Jurkat, Clone E6-1 (cell line): Measurements from ENCODE around the gene SZRD1.

Experiments
- DNase-seq: peaks from one replicate; pipeline ENCODE4 v3.0.0-alpha.2; 2011; ENCODE audit warnings: low read depth, low spot score
- H3K4me3 ChIP-seq: 2 replicates; pipeline ENCODE4 v1.5.1; 2011; ENCODE audit warnings: mild to moderate bottlenecking, low read length, control low read depth, moderate library complexity

SZRD1 gene

GRCh38 chr1:16392740-16393569 is 25.9 kb downstream of the SZRD1 start:
- no peak overlapping the region for H3K4me3 ChIP-seq
- DNase-seq = no peak

GRCh38 chr1:16393570-16394521 is 26.8 kb downstream of the SZRD1 start:
- H3K4me3 ChIP-seq = no peak overlapping the region
- DNase-seq = no peak

- H3K4me3 ChIP-seq = no peak overlapping the region
- no peak for DNase-seq
Measured at GRCh38 chr1:16394977-16395376, 27.9 kb downstream of the SZRD1 start.

- H3K4me3 ChIP-seq = no peak overlapping the region
- no peak for DNase-seq
Measured at GRCh38 chr1:16396591-16396990, 29.5 kb downstream of the SZRD1 start.

- no peak for DNase-seq
Measured at GRCh38 chr1:16397120-16397519, 30.1 kb downstream of the SZRD1 start.

GRCh38 chr1:16398371-16398953 is 31.4 kb downstream of the SZRD1 start:
- H3K4me3 ChIP-seq = no peak overlapping the region
- no peak for DNase-seq

More at GRCh38 chr1:16397120-16397519, 30.1 kb downstream of the SZRD1 start:
- H3K4me3 ChIP-seq = no peak overlapping the region

- no peak for DNase-seq
- H3K4me3 ChIP-seq = no peak overlapping the region
Measured at GRCh38 chr1:16402742-16403141, 35.7 kb downstream of the SZRD1 start.

- DNase-seq = no peak
- H3K4me3 ChIP-seq = no peak overlapping the region
Measured at GRCh38 chr1:16405441-16405840, 38.4 kb downstream of the SZRD1 start.

- no peak overlapping the region for H3K4me3 ChIP-seq
- no peak for DNase-seq
Measured at GRCh38 chr1:16406868-16407267, 39.8 kb downstream of the SZRD1 start.

- DNase-seq = no peak
- H3K4me3 ChIP-seq = no peak overlapping the region
Measured at GRCh38 chr1:16409536-16410152, 42.6 kb downstream of the SZRD1 start.

GRCh38 chr1:16410803-16411202 is 43.8 kb downstream of the SZRD1 start:
- DNase-seq = no peak
- no peak overlapping the region for H3K4me3 ChIP-seq

- DNase-seq = no peak
- no peak overlapping the region for H3K4me3 ChIP-seq
Measured at GRCh38 chr1:16413191-16413590, 46.1 kb downstream of the SZRD1 start.

GRCh38 chr1:16418823-16419425 is 51.9 kb downstream of the SZRD1 start:
- no peak overlapping the region for H3K4me3 ChIP-seq
- no peak for DNase-seq

GRCh38 chr1:16420424-16421118 is 53.5 kb downstream of the SZRD1 start:
- peak overlapping the region; percentile 36 for H3K4me3 ChIP-seq
- peak; percentile 91 for DNase-seq

GRCh38 chr1:16421201-16421600 is 54.2 kb downstream of the SZRD1 start:
- peak overlapping the region; percentile 36 for H3K4me3 ChIP-seq
- DNase-seq = peak; percentile 63

- no peak for DNase-seq
- no peak overlapping the region for H3K4me3 ChIP-seq
Measured at GRCh38 chr1:16422041-16422440, 55.0 kb downstream of the SZRD1 start.

- DNase-seq = no peak
- no peak overlapping the region for H3K4me3 ChIP-seq
Measured at GRCh38 chr1:16425125-16426025, 58.3 kb downstream of the SZRD1 start.
